MM.1S (cell line): ENCODE measurements around the gene EPHB1.

ENCODE experiments used
- DNase-seq: peaks from one replicate; pipeline ENCODE4 v3.0.0-alpha.2; 2015
- H2AFZ ChIP-seq: fragments of 300-600 bp; sonication (generic); 2 replicates; pipeline ENCODE4 v1.6.0; 2016; ENCODE audit warnings: antibody characterized with exemption, low read length
- H3F3A ChIP-seq: fragments of 300-600 bp; sonication (generic); 2 replicates; pipeline ENCODE4 v1.6.1; 2016; ENCODE audit warnings: mild to moderate bottlenecking, antibody characterized with exemption, low read length, moderate library complexity, mixed read lengths; ENCODE audit not compliant: insufficient read depth
- H3K27ac ChIP-seq: fragments of 300-600 bp; sonication (generic); 2 replicates; pipeline ENCODE4 v1.5.1; 2016; ENCODE audit warnings: mild to moderate bottlenecking, low read length
- H3K27me3 ChIP-seq: fragments of 300-600 bp; sonication (generic); replicated peaks from 2 replicates; pipeline ENCODE4 v1.6.0; 2016; ENCODE audit warnings: low read length; ENCODE audit not compliant: insufficient read depth
- H3K36me3 ChIP-seq: fragments of 300-600 bp; sonication (generic); replicated peaks from 2 replicates; pipeline ENCODE4 v1.6.1; 2016; ENCODE audit warnings: mild to moderate bottlenecking, low read length, mixed read lengths; ENCODE audit not compliant: insufficient read depth
- H3K4me1 ChIP-seq: fragments of 300-600 bp; sonication (generic); 2 replicates; pipeline ENCODE4 v1.6.1; 2016; ENCODE audit warnings: low read length, mixed read lengths
- H3K4me2 ChIP-seq: fragments of 300-600 bp; sonication (generic); 2 replicates; pipeline ENCODE4 v1.6.0; 2016; ENCODE audit warnings: low read depth, low read length
- H3K4me3 ChIP-seq: fragments of 300-600 bp; sonication (generic); 2 replicates; pipeline ENCODE4 v1.5.1; 2016; ENCODE audit warnings: low read length, mixed read lengths
- H3K79me2 ChIP-seq: fragments of 300-600 bp; sonication (generic); 2 replicates; pipeline ENCODE4 v1.6.1; 2016; ENCODE audit warnings: mixed run types, low read length, mixed read lengths
- H3K9ac ChIP-seq: fragments of 300-600 bp; sonication (generic); 2 replicates; pipeline ENCODE4 v1.6.1; 2016; ENCODE audit warnings: low read length, mixed read lengths
- H3K9me2 ChIP-seq: fragments of 300-600 bp; sonication (generic); replicated peaks from 2 replicates; pipeline ENCODE4 v1.6.1; 2016; ENCODE audit warnings: mild to moderate bottlenecking, low read length, mixed read lengths; ENCODE audit not compliant: insufficient read depth
- H3K9me3 ChIP-seq: fragments of 300-600 bp; sonication (generic); replicated peaks from 2 replicates; pipeline ENCODE4 v1.6.1; 2016; ENCODE audit warnings: mild to moderate bottlenecking, low read length, mixed read lengths; ENCODE audit not compliant: insufficient read depth
- H4K20me1 ChIP-seq: fragments of 300-600 bp; sonication (generic); 2 replicates; pipeline ENCODE4 v1.6.1; 2016; ENCODE audit warnings: mild to moderate bottlenecking, low read length, moderate library complexity, mixed read lengths; ENCODE audit not compliant: insufficient read depth
- CTCF ChIP-seq: fragments of 300-600 bp; sonication (generic); IDR thresholded peaks from 2 replicates; pipeline ENCODE4 v1.5.1; 2016; ENCODE audit warnings: antibody characterized with exemption, low read length, mixed read lengths
- EZH2 ChIP-seq: fragments of 300-600 bp; sonication (generic); optimal IDR thresholded peaks from 2 replicates; pipeline ENCODE3; 2017; ENCODE audit warnings: low read depth, mild to moderate bottlenecking, antibody characterized with exemption, low read length, mixed read lengths
- EZH2phosphoT487 ChIP-seq: fragments of 300-600 bp; sonication (generic); IDR thresholded peaks from 2 replicates; pipeline ENCODE4 v1.6.1; 2018; ENCODE audit warnings: antibody characterized with exemption, low read length

EPHB1 gene

GRCh38 chr3:135040321-135041240 lies 245.5 kb downstream of the EPHB1 start:
- no peak for DNase-seq
- H3K79me2 ChIP-seq, result no peaks in the 10 kb centered on the region
- no peaks in the 10 kb centered on the region for H4K20me1 ChIP-seq
- H3K4me3 ChIP-seq, result no peak overlapping the region
- TF ChIP-seq EZH2phosphoT487 (no peak), CTCF (no peak), EZH2 (no peak)
- H3K27me3 ChIP-seq, result no peaks in the 10 kb centered on the region
- H3K27ac ChIP-seq, result no peak overlapping the region
- H3K9me2 ChIP-seq, result no peaks in the 10 kb centered on the region
- H3F3A ChIP-seq, result no peaks in the 10 kb centered on the region
- no peaks in the 10 kb centered on the region for H3K36me3 ChIP-seq
- no peaks in the 10 kb centered on the region for H3K9me3 ChIP-seq
- H3K4me1 ChIP-seq, result no peaks in the 10 kb centered on the region
- H3K9ac ChIP-seq, result no peak overlapping the region
- H2AFZ ChIP-seq, result no peak overlapping the region
- no peak overlapping the region for H3K4me2 ChIP-seq

- no peaks in the 10 kb centered on the region for H3K9me2 ChIP-seq
- no peaks in the 10 kb centered on the region for H3K9me3 ChIP-seq
- no peak for DNase-seq
- H3K27ac ChIP-seq, result no peak overlapping the region
- no peaks in the 10 kb centered on the region for H3F3A ChIP-seq
- no peak overlapping the region for H3K4me2 ChIP-seq
- H3K79me2 ChIP-seq, result no peaks in the 10 kb centered on the region
- no peaks in the 10 kb centered on the region for H3K4me1 ChIP-seq
- TF ChIP-seq EZH2 (no peak), CTCF (no peak), EZH2phosphoT487 (no peak)
- H4K20me1 ChIP-seq, result no peaks in the 10 kb centered on the region
- H3K9ac ChIP-seq, result no peak overlapping the region
- no peaks in the 10 kb centered on the region for H3K36me3 ChIP-seq
- H3K27me3 ChIP-seq, result no peaks in the 10 kb centered on the region
- no peak overlapping the region for H2AFZ ChIP-seq
- H3K4me3 ChIP-seq, result no peak overlapping the region
Observed at GRCh38 chr3:135041601-135042000, 246.5 kb downstream of the EPHB1 start.

GRCh38 chr3:135047061-135047460 lies 252.0 kb downstream of the EPHB1 start:
- Histone ChIP-seq H3K9me3 (no peaks in the 10 kb centered on the region), H3K4me3 (no peak overlapping the region), H3K4me2 (no peak overlapping the region), H3K27me3 (no peaks in the 10 kb centered on the region), H3K36me3 (no peaks in the 10 kb centered on the region), H3K4me1 (no peaks in the 10 kb centered on the region), H3F3A (no peaks in the 10 kb centered on the region), H3K9me2 (no peaks in the 10 kb centered on the region), H3K9ac (no peak overlapping the region), H2AFZ (no peak overlapping the region), H3K27ac (no peak overlapping the region), H4K20me1 (no peaks in the 10 kb centered on the region), H3K79me2 (no peaks in the 10 kb centered on the region)
- TF ChIP-seq EZH2 (no peak), EZH2phosphoT487 (no peak), CTCF (no peak)
- DNase-seq, result no peak
